GM04504 (cell line): ENCODE data around the gene KLHDC7A.
"Not testable (repeated sequence)": the region's sequence is repeated elsewhere in the genome, so short reads cannot be mapped to it uniquely, and the experiment has no call there.

Experiments used
- DNase-seq: peaks from one replicate; pipeline ENCODE4 v3.0.0-alpha.2; 2012; ENCODE audit warnings: low read depth

KLHDC7A gene

DNA sequence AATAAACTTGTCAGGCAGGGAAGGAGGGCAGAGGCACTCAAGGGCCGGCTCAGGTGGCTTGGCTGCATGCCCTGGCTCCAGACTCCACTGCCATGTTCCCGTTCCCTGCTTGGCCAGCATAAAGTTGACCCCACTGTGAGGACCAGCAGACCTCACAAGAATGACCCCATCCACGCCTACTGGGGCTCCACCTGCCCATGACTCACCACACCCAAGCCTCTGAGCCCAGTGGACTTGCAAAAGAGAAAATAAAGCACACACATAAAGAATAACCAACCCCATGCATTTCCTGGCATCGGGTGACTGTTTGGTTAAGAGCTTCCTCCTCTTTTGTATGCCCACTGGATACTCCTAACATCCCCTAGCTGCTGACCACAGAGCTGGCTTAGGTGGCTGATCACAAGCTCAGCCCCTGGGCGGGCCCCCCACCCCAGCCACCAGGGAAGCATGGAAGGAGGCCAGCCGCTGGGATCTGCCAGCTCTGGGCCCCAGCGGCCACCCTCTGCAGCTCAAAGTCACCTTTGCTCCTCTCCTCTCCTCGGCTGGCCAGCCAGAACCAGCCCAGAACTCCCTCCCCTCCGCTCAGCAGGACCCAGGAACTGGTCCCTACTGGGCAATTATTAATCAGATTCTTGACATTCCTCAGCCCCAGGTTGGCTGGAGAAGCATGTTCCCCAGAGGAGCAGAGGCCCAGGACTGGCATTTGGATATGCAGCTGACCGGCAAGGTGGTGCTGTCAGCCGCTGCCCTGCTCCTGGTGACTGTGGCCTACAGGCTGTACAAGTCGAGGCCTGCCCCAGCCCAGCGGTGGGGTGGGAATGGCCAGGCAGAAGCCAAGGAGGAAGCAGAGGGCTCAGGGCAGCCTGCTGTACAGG, at the start of gene KLHDC7A:
TSS of gene KLHDC7A (plus strand) at position 616 of the 875 bp plus-strand sequence. CDS start at position 668, 52 bp downstream.
- DNase-seq, result no peak

DNA sequence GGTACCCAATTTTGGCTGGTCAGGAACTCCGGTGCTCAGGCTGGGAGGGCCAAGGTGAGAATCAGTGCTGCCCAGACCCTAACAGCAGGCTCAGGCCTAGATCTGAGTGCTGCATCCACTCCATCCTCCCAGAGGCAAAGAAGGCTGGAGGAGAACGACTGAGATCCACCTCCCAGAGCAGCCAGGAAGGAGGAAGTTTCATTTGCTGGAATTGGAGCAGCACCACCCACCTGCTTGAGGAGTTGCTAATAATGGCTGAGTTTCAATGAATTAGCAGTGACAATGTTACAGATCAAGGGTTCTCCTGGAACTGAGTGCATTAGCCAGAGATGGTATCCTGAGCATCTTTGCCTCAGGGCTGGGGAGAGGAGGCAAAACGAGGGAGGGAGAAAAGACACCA, 46.7 kb upstream of the KLHDC7A start:
- DNase-seq, result no peak

DNA sequence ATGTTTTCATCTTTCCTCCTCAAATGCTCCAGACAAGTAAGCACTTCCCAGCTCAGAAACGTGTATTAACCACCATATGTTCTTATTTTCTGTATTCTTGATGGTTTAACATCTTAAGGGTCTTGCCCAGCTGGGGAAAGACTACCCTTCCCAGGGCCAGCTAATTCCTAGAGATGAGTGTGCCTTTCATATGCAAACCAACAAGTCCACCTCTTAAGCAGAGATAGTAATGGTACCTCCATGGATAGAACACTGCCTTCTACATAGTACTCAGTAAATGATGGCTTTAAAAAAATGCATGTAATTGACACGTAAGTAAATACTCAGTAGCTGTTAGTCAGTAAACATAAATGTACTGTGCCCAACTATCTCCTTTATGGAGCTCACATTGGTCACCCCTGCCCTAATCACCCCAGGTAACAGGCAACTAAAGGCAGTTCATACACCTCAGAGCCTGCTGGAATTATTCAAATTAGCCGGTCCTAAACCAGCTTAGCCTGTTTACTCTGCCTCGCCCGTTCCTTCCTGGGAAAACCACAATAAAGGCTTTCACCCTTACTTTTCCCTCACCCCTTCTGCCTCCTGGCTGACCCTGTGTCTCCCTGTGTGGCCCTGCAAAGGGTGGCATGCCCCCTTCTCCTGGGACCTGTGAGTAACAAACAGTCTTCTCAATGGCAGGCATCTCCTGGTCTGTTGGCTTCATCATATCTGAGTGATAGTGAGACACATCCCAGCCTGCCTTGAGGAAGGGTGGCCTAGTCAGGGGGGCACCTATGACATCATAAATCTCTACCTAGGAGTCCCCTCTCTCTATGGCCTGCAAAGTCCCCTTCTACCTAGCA, 40.1 kb upstream of the KLHDC7A start:
- no peak for DNase-seq

DNA sequence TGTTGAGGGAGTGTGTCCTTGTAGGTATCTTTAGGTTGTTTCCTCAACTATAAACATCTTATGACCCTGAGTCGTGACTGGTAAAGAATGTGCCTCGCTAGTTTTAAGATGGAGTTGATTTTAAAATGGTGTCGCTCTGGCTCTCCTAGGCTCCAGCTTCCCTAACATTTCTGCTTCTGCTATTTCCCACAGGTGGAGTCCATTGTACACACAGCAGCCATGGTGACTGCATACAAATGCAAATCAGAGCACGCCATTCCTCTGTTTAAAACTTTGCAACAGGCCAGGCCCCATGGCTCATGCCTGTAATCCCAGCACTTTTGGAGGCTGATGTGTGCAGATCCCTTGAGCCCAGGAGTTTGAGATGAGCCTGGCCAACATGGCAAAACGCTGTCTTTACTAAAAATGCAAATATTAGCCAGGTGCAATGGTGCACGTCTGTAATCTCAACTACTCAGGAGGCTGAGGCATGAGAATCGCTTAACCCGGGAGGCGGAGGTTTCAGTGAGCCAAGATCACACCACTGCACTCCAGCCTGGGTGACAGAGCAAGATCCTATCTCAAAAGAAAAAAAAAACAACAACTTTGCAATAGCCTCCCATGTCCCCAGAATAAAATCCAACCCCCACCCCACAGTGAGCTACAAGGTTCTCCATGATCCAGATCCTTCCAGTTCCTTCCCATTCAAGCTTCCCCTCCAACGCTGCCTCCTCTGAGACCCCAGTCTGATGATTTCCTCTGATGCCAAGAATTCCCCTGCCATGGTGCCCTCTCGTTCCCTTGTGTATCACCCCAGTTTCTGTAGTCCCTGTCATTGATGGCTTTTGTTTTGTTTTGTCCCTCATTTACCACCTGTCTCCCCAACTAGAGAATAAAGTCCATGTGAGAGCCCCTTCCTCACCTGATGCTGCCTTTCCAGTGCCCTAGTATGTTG, 36.9 kb upstream of the KLHDC7A start:
- no peak for DNase-seq

DNA sequence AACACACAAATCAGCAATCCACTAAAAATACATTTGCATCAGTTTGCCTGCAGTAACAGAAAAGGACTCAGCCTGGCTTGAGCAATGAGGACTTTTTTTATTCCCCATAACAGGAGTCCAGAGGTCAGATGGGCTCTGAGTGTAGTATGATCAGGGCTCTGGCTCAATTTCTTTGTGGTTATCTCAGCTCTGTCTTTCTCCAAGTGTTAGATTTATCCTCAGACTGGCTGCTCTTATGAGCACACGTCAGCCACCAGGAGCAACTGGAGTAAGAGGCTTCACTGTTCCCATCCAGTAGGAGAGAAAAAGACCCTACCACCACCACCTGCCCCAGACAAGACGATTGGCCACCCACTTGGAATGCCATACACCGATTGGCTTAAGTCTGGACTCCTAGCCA, 36.2 kb upstream of the KLHDC7A start:
- no peak for DNase-seq

DNA sequence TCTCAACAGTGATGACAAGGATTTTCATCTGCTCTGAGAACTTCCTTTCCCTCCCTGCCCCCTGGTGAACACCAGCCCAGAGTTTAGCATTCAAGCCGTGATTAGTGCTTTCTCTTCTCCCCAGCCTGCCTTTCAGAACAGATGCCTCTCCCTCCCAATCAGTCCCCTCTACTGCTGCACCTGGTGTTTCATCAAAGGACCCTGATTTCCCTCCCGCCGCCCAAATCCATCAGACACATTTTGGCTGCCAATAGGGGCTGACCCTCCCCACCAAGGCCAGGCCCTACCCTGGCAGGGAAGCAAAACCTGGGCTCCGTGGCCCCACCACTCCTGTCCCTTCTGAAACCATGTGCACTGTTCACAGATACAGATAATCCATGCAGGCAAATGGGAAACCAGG, 34.0 kb upstream of the KLHDC7A start:
- no peak for DNase-seq

DNA sequence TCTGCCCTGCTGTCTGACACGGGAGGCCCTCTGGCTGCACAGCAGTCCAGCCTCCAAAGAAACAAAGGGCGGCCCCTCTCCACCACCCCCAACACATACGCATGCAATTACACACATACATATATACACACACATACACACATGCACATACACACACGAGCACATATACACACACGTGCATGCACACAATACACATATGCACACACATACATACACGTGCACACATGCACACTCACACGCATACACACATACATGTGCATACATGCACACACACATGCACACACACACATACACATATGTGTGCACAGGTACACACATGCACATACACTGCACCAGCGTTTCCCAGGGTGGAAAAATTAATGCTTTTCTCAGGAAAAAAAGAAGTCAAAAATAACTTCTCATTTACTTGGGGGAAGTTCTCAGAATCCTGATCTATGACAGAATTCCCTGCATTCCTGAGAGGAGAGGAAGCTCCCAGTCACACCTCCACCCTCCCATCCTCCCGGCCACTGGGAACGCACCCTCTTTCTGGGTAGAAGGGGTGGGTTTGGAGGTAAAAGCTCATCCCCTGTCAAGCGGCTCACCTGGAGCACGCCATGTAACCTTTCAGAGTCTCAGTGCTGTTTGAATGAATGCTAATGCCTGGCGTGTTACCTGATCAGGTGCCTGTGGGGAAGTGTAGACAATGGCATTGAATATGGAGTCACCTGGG, 33.1 kb upstream of the KLHDC7A start:
- DNase-seq, result no peak

DNA sequence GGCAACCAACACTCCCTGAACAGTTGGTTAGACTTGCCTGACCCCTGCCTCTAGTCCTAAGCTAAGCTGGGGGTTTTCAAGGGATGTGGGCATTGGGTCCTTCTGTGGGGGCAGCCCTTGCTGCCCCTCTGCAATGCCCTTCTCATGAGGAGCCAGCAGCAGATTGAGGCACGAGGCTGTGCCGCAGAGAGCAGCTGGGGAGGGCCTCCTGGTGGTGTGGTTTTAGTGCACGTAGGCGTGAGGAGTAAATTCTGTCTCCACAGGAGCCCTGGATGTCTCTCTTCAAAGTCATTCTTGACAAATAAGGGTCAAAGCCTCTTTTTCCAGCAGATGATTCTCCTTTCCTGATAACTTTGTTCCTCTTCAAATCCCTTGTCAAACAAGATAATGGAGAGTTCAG, 31.8 kb upstream of the KLHDC7A start:
- no peak for DNase-seq

DNA sequence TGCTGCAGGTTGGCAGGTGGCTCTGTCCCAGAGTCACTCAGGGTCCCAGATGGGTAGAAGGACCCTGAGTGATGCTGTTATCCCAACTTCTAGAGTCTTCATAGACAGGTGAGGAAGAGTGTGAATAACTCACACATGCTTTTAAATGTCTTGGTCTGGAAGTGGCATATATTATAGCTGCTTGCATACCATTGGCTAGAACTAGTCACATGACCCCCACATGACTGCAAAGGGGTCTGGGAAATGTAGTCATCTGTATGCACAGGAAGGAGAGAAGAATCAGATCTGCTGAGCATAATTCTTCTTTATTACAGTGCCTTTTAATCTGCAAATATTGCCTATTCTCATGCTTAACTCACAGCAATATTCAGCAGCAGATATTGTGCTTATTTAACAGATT, 28.2 kb upstream of the KLHDC7A start:
- DNase-seq, result no peak

DNA sequence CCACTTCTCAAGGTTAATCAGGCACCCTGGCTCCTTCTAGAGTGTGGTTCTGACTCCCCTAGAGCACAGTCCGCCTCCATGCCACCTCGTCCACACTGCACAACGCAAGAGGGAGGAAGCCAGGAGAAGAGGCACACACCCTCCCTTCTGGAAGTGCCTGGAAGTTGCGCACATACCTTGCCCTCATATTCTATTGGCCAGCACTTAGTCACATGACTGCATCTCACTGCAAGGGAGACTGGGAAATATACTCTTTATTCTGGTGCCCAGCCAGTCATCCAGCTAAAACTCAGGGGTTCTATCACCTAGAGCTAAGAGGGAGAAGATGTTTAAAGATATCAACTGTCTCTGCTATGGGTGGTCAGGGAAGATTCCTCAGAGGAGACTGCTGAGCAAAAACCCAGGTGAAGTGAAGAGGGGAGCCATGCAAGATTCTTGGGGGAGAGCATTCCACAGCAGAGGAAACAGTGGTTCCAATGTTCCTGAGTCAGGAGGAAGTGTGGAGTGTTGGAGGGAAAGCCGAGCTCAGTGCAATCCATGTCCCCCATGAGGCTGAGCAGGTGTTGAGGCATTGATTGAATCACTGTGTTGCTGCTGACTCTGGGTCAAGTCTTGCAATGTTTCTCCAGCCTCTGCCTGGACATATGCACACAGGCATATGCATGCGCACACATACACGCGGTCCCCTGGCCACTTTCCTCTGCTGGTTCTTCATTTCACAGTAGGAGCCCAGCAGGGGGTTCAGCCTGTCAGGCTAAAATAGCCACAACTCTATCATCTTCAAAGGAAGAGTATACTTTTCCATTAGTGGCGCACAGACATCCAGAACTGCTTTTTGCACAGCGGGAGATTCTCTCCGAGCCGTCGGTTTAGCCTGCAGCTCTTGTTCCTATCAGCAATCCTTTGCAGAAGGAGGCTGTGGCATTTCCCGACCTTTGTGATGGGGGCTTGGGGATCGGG, 22.3 kb upstream of the KLHDC7A start:
- no peak for DNase-seq

DNA sequence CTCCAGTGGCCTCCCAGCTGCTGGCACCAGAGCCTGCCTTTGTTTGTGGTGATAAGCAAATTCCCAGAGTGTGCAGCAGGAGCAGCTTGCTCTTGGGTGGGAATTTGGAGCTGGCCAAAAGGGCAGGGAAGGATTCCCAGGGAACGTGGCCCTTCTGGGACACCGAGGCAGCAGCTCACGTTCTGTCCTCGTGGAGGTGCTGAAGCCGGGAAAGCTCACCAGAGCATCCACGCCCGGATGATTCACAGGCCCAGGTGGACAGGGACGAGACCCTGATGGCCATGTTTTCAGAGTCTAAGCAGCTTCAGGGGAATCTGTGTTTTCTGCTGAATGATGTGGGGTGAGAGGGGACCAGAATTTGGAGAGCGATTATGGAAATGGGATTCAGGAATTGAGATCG, 19.1 kb upstream of the KLHDC7A start:
- DNase-seq, result no peak

DNA sequence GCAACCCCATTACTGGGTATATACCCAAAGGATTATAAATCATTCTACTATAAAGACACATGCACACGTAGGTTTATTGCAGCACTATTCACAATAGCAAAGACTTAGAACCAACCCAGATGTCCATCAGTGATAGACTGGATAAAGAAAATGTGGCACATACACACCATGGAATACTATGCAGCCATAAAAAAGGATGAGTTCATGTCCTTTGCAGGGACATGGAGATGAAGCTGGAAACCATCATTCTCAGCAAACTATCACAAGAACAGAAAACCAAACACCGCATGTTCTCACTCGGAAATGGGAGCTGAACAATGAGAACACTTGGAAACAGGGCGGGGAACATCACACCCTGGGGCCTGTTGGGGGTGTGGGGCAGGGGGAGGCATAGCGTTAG, 18.2 kb upstream of the KLHDC7A start:
- not testable (repeated sequence) for DNase-seq

DNA sequence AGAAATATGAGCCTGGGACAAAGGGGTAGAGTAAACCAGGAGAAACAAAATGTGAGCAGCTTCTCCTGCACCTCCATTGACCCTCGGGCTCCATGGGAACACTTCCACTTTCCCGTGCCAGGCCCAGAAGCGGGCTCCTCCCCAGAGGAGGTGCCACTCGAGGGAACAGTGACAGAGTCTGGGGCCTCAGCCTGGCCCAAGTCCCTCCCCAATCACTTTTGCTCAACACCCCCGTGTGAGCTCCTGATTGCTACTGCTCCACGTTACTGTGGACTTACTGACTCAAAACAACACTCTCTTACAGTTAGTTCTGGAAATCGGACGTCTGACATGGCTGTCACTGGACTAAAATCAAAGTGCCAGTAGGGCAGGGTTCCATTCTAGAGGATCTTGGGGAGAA, 17.7 kb upstream of the KLHDC7A start:
- no peak for DNase-seq

DNA sequence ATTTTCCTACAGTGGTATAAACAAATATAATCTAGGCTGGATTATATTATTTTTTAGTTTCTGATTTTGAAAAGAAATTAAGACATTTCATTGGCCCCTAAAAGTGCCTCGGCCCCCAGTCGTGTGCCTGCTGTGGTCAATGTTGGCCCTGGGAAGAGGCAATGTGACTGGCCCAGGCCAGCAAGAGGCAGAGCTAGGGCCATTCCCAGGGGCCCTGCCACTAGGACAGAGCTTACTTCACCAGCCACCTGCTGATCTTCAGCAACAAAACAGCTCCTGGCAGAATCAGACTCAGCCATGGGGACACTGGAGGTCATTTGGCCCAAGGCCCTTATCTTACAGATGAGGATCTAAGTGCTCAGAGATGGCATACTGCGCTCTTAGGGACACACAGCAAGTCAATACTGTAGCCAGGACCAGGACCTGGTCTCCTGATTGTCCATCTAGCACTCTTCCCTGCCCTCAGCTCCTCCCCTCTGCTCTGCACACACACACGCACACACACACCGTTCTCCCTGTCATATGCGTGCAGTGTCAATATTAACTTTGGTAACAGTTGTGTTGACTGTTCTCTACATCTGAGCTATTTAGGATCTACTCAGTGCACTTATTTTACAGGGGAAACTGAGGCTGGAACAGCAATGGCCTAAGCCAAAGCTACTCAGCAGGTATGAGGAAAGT, 16.6 kb upstream of the KLHDC7A start:
- DNase-seq, result no peak

DNA sequence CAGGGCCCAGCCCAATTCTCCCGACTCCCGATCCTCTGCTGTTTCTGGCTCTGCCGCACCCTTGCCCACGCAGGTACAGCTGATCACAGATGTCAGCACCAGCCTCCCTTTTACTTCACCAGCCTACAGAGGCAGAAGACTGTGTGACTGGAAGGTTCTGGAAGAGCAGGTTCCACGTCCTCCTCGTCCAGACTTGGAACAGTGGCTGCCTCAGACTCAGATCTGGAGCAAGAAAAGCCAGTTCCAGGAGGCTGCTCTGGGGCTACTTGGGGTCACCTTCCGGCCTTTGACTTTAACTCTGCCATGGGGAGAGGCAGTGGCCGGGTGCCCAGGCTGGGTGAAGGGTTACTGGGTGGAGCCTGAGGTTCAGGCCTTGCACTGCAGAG, 16.1 kb upstream of the KLHDC7A start:
- DNase-seq, result no peak

DNA sequence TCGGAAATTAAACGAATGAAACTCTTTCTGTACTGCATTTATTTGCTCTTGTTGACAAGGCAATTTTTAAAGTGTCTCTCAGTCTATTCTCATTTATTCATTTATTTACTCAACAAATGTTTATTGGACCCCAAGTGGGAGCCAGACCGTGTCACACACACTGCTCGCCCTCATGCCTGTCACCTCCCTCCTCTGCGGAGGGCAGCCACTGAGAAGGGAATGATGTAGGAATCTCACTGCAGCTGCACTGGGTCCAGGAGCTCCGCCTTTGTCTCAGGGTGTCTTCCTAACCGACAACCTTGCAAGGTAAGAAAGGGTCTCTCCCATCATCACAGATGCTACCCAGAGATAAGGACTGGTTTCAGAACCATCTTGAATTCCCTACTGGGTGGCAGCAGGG, 14.1 kb upstream of the KLHDC7A start:
- DNase-seq, result no peak

DNA sequence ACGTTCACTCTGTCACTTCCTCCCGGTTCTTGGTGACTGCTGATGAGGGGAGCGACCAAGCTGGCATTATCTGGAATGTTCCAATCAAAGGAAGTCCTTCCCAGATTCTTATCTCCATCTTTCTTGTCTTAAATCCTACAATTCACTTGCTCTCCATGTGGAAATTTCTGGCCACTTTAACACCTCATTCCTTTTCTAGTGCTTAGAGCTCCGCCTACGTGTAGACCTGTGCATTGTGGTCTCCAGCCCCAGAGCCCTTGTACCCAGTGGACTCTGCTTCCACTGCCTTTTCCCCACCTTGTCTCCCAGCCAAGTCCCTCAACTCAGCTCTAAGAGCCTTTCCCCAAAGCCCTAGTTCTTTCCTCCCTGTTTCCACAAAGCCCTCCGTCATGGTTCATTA, 12.2 kb upstream of the KLHDC7A start:
- no peak for DNase-seq

DNA sequence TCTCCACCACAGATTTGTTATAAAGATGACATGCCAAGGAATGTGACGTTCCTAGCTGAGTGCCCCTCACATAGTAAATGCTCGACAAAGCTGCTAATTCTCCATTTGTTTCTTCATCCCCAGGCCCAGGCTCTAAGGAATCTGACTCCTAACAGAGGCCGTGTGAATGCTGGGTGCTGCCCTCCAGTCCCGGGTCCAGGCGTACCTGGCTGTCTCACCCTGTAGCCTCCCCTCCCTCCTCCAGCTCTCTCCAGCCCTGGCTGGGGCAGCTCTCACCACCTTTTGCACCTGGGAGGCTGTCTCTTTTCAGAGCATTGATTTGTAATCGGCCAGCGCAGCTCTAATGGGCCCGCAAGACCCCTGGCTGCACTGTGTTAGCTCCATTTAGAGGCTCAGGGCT, 11.2 kb upstream of the KLHDC7A start:
- no peak for DNase-seq

DNA sequence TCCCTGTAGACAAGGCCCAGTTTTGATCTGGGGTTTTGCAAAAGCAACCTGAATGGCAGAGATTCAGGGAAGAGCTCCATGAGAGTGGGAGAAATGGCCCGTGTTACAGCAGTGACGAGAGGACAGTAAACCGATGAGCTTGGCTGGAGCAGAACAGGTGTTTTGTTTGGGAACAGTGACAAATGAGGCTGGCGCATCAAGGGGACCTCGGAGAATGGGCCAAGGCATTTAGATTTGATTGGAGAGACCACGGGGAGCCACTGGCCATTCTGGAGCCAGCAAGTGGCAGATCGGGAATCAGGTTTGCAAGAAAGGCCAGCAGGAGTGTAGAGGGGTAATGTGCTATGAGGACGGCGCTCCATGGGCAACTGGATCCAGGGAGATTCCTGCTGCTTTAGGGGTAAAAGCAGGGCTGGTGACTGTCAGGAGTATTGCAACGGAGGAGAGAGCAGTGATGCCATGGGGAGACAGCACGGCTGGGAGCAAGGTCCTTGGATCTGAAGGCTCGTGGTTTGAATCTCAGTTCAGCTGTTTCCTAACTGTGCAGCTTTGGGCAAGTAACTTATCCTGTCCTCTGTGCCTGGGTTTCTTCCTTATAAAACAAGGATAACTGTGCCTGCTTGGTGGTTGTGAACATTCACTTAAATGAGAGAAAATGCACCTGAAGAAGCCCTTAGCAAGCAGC, 9.9 kb upstream of the KLHDC7A start:
- DNase-seq, result no peak
